ENCODE results near the gene KRT36.

- no peak for TF ChIP-seq CTCF (conservative IDR thresholded peaks at IDR 0.05; ENCODE audit: low read length)
- no peak for TF ChIP-seq EZH2phosphoT487 (IDR thresholded peaks at IDR 0.05; ENCODE audit: borderline replicate concordance)
Measured at GRCh38 chr17:41462705-41463104, 27.0 kb downstream of the KRT36 start.

Data from Loucy (cell line).